ENCODE data around the gene OLFML2A. TPM values are rescaled to one million over a fixed set of nuclear protein-coding genes. Genes with fewer than 3 reads are reported as not detected.

OLFML2A gene
- total and polyA plus RNA-seq, 2 of the 13 experiments (the other 11 are each of a cell fraction or from before 2014, with no cell fraction given): 0.01 to 0.02 TPM

GRCh38 chr9:124771021-124771866 is 5.7 kb upstream of the OLFML2A start, which contains the start of gene NR6A1 (continued):
- TF ChIP-seq ZNF142 (CRISPR knock-in tag; IDR thresholded peaks at IDR 0.05): no peak; the same call in 1 of the 2 replicates
- 0 out of 2 replicates have a peak, but pooled peaks have one; percentile 13 for TF ChIP-seq ESRRA (CRISPR knock-in tag; IDR thresholded peaks at IDR 0.05; ENCODE audit: low read depth)
- TF ChIP-seq ZBTB21 (CRISPR knock-in tag; IDR thresholded peaks at IDR 0.05): peak; percentile 51; the same call in 1 of the 2 replicates
- no peak for TF ChIP-seq ZNF703 (CRISPR knock-in tag; IDR thresholded peaks at IDR 0.05; ENCODE audit: borderline replicate concordance)
- TF ChIP-seq BORCS8-MEF2B (CRISPR knock-in tag; IDR thresholded peaks at IDR 0.05): peak; percentile 45; the same call in 1 of the 2 replicates
- TF ChIP-seq PATZ1 (CRISPR knock-in tag; IDR thresholded peaks at IDR 0.05): peak; percentile 58; the same call in 1 of the 2 replicates
- peak; percentile 48; the same call in 1 of the 2 replicates for TF ChIP-seq ZNF589 (CRISPR knock-in tag; conservative IDR thresholded peaks at IDR 0.05)
- TF ChIP-seq DR1 (CRISPR knock-in tag; IDR thresholded peaks at IDR 0.05): no peak
- TF ChIP-seq CAMTA2 (CRISPR knock-in tag; IDR thresholded peaks at IDR 0.05; ENCODE audit: borderline replicate concordance): no peak
- TF ChIP-seq ZBTB10 (CRISPR knock-in tag; IDR thresholded peaks at IDR 0.05; ENCODE audit: borderline replicate concordance): no peak
- TF ChIP-seq USF2 (IDR thresholded peaks at IDR 0.05; ENCODE audit: low read depth, low read length): peak; percentile 77
- peak; percentile 89 for TF ChIP-seq USF2 (CRISPR knock-in tag; IDR thresholded peaks at IDR 0.05; ENCODE audit: borderline replicate concordance)
- no peak for TF ChIP-seq KLF13 (CRISPR knock-in tag; IDR thresholded peaks at IDR 0.05)

Measured in HepG2 (cell line).